GM12878 (cell line): ENCODE results near the gene FAM110C. TPM values are rescaled to one million over a fixed set of nuclear protein-coding genes. Genes with fewer than 3 reads are reported as not detected.

ENCODE experiments used
- GABPA ChIP-seq: IDR thresholded peaks from 2 replicates; pipeline ENCODE4 v1.6.1; 2014; ENCODE audit warnings: antibody characterized with exemption, low read depth, mild to moderate bottlenecking, inconsistent platforms
- GATAD2B ChIP-seq: fragments of 450-650 bp; conservative IDR thresholded peaks from 2 replicates; pipeline ENCODE4 v1.6.1; 2017; ENCODE audit warnings: low read depth, mild to moderate bottlenecking, moderate library complexity
- IRF4 ChIP-seq: IDR thresholded peaks from 2 replicates; pipeline ENCODE4 v1.6.1; 2011; ENCODE audit warnings: low read depth, low read length
- LARP7 ChIP-seq: fragments of 450-650 bp; IDR thresholded peaks from 2 replicates; pipeline ENCODE4 v1.6.1; 2017; ENCODE audit warnings: mild to moderate bottlenecking
- MXI1 ChIP-seq: fragments of 150-350 bp; IDR thresholded peaks from 2 replicates; pipeline ENCODE4 v1.6.1; 2011; ENCODE audit warnings: low read depth, mild to moderate bottlenecking, inconsistent platforms, low read length, improper control_type of control experiment
- POU2F2 ChIP-seq: IDR thresholded peaks from 3 replicates; pipeline ENCODE4 v1.6.1; 2011; ENCODE audit warnings: low read depth, mild to moderate bottlenecking, low read length, borderline replicate concordance
- RAD51 ChIP-seq: fragments of 450-650 bp; IDR thresholded peaks from 2 replicates; pipeline ENCODE4 v1.6.1; 2016; ENCODE audit warnings: moderate library complexity, mild to moderate bottlenecking, inconsistent platforms
- SREBF2 ChIP-seq: IDR thresholded peaks from 2 replicates; pipeline ENCODE4 v1.6.1; 2012; ENCODE audit warnings: mild to moderate bottlenecking, low read length
- polyA plus RNA-seq, 11 experiments: library from polyadenylated mRNA; depleted of rRNA in 4 of 11; unstranded in 6 of 11; stranded (reverse) in 5 of 11; fragments of >200 nt; fragmentation: Nextera tagmentation in 4 of 11; fragmentation: Illumina TruSeq in 1 of 11; extraction: Ambion mirVana in 4 of 11; extraction: Trizol in 1 of 11; gene quantifications; 1 replicate in 1 of 11; 2 replicates in 10 of 11; pipeline versions ENCODE4 v1.2.1 to v1.2.3, GENCODE V29; 2011 to 2016; ENCODE audit warnings: inconsistent platforms in 2 of 11, missing spikeins in 2 of 11, low read depth in 1 of 11
- total RNA-seq, 4 experiments: library from RNA; depleted of rRNA in 3 of 4; stranded (reverse); fragments of >200 nt in 3 of 4; fragmentation: Illumina TruSeq in 1 of 4; extraction: Trizol in 1 of 4; gene quantifications; 2 replicates each; pipeline versions ENCODE4 v1.2.1 to v1.2.3, GENCODE V29; 2013 to 2021
- TF ChIP-seq, protein P1 (sequence below): fragments of 450-650 bp; IDR thresholded peaks from 2 replicates; pipeline ENCODE4 v1.6.1; 2017; ENCODE audit warnings: mild to moderate bottlenecking, moderate library complexity

Gene FAM110C
- total and polyA plus RNA-seq, 10 of the 15 experiments (the other 5 are each of a cell fraction or from before 2014, with no cell fraction given): not detected

DNA sequence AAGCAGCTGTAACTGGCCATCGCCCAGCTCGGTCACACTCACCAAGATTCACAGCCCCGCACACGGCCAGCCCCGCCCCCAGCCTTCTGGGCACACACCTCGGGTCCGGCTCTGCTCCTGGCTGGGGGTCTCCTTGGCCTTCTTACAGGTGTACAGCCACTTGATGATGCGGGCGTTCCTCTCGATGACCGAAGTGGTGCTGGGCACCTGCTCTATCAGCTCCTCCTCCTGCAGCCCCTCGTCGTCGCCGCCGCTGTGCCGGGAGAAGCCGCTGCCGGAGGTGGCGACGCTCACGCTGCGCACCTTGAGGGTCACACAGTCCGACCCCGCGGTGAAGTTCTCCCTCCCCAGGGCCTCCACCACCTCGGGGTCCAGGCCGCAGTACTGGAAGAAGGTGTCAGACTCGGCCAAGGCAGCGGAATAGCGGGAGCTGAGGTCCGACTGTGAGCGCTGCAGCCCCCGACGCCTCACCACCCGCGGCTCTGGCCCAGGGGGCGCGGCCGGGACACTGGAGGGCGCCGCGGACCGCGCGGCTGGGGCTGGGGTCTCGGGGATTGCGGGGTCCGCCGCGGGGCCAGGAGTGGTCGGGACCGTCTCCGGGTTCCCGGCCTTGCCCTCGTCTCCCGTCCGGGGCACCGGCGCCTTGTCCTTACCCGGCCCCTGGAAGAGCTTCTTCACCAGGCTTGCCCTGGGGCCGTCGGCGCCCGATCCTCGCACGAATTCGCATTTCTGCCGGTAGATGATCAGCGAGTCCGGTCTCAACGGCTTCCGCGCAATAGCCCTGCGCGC, 769 bp downstream of the FAM110C start (continued):
- TF ChIP-seq, protein P1, sequence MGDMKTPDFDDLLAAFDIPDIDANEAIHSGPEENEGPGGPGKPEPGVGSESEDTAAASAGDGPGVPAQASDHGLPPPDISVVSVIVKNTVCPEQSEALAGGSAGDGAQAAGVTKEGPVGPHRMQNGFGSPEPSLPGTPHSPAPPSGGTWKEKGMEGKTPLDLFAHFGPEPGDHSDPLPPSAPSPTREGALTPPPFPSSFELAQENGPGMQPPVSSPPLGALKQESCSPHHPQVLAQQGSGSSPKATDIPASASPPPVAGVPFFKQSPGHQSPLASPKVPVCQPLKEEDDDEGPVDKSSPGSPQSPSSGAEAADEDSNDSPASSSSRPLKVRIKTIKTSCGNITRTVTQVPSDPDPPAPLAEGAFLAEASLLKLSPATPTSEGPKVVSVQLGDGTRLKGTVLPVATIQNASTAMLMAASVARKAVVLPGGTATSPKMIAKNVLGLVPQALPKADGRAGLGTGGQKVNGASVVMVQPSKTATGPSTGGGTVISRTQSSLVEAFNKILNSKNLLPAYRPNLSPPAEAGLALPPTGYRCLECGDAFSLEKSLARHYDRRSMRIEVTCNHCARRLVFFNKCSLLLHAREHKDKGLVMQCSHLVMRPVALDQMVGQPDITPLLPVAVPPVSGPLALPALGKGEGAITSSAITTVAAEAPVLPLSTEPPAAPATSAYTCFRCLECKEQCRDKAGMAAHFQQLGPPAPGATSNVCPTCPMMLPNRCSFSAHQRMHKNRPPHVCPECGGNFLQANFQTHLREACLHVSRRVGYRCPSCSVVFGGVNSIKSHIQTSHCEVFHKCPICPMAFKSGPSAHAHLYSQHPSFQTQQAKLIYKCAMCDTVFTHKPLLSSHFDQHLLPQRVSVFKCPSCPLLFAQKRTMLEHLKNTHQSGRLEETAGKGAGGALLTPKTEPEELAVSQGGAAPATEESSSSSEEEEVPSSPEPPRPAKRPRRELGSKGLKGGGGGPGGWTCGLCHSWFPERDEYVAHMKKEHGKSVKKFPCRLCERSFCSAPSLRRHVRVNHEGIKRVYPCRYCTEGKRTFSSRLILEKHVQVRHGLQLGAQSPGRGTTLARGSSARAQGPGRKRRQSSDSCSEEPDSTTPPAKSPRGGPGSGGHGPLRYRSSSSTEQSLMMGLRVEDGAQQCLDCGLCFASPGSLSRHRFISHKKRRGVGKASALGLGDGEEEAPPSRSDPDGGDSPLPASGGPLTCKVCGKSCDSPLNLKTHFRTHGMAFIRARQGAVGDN: no peak
- TF ChIP-seq MXI1 (no peak), GATAD2B (no peak), LARP7 (no peak), IRF4 (no peak), RAD51 (no peak), SREBF2 (no peak), GABPA (no peak), POU2F2 (no peak)
